ENCODE data around the gene PDCD1. TPM values are rescaled to one million over a fixed set of nuclear protein-coding genes. Genes with fewer than 3 reads are reported as not detected.

PDCD1 gene
- total RNA-seq, 1 donor from 2014 or later, result 2.0 TPM

Other genes with a start within 250 kb of the PDCD1 start
- 82.9 TPM for gene THAP4, start 221.7 kb downstream of the PDCD1 start, total RNA-seq
- 41.3 TPM for gene ATG4B, start 221.2 kb downstream of the PDCD1 start, total RNA-seq
- 9.4 TPM for gene DTYMK, start 172.1 kb downstream of the PDCD1 start, total RNA-seq
- 18.0 TPM for gene ING5, start 156.9 kb downstream of the PDCD1 start, total RNA-seq
- gene D2HGDH, start 124.3 kb downstream of the PDCD1 start, total RNA-seq, result 19.0 TPM
- not detected for gene GAL3ST2, start 82.1 kb downstream of the PDCD1 start, total RNA-seq
- not detected for gene NEU4, start 49.7 kb downstream of the PDCD1 start, total RNA-seq
- not detected for gene RTP5, start 10.8 kb upstream of the PDCD1 start, total RNA-seq